Hematopoietic multipotent progenitor cell (in vitro differentiated cells): ENCODE data around the gene DEGS2. TPM values are rescaled to one million over a fixed set of nuclear protein-coding genes. Genes with fewer than 3 reads are reported as not detected.
A peak's percentile ranks its signal among the peaks of the same experiment; 100 is the strongest.
"Not testable (repeated sequence)": the region's sequence is repeated elsewhere in the genome, so short reads cannot be mapped to it uniquely, and the experiment has no call there.

ENCODE experiments used
- DNase-seq, 3 donors: peaks; one replicate each; pipeline ENCODE4 v3.0.0-alpha.2; 2011 to 2015; ENCODE audit warnings: low read depth in 2 of 3, low spot score in 2 of 3
- total RNA-seq: library from RNA; depleted of rRNA; stranded (reverse); fragments of >200 nt; gene quantifications from one replicate; pipeline ENCODE4 v1.2.3, GENCODE V29; 2012

The DEGS2 gene
- total RNA-seq, 1 donor: 12.4 TPM

- DNase-seq: not testable (repeated sequence)
Observed at GRCh38 chr14:100181876-100182551, 22.6 kb upstream of the DEGS2 start.

DNA sequence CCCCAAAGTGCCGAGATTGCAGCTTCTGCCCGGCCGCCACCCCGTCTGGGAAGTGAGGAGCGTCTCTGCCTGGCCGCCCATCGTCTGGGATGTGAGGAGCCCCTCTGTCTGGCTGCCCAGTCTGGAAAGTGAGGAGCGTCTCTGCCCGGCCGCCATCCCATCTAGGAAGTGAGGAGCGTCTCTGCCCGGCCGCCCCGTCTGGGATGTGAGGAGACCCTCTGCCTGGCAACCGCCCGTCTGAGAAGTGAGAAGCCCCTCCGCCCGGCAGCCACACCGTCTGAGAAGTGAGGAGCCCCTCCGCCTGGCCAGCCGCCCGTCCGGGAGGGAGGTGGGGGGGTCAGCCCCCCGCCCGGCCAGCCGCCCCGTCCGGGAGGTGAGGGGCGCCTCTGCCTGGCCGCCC, 21.2 kb upstream of the DEGS2 start:
- DNase-seq: not testable (repeated sequence)

DNA sequence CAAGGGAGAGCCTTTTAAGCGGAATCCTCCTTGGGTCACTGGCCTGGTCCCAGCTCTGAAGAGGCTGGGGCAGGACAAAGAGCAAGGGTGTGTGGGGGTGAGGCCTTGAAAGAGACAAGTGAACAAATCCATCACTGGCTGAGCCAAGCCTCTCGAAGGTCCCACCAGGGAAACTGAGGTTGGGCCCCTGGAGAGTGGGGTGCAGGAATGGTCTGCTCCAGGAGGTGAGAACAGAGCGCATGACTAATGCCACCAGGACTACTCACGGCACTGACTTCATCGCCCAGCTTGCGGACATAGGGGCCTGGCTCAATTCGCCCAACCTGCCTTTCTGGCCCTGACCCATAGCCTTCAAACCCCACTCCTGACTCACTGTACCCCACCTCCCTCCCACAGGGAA, 19.2 kb upstream of the DEGS2 start:
- DNase-seq: no peak

- DNase-seq: no peak
Observed at GRCh38 chr14:100176811-100177327, 17.4 kb upstream of the DEGS2 start.

DNA sequence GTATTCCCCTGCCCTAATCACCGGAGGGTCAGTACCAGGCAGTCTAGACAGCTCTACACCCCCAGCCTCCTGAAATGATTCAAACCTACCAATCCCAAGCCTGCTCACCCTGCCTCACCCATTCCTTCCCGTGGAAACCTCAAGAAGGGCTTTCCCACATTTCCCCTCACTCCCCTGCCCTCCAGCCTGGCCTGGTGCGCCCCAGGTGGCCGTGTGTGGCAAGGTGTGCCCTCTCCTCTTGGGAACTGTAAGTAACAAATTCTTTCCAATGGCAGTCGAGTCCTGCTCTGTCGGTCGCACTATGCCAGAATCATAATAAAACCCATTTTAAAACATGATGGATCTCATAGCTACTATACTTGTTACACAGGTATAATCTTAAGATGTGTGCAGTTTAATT, 13.9 kb upstream of the DEGS2 start:
- DNase-seq: no peak

DNA sequence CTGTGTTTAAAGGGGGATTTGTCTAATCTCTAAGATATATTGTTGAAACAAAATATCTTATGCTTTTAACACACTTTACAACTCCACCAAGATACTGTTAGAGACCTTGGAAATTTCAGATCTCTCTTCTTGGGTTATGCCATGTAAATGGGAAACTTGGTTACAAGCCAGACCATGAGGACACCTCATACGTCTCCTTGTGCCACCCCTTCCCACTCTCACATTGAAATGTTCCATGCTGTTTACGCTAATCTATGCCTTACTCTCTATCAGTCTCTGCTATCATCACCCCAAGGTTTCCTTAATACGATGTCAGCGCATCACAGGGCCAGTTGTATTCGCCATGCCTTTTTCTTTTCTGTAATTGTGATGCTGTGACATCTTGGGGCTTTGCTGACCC, 13.4 kb upstream of the DEGS2 start:
- DNase-seq: no peak

GRCh38 chr14:100170880-100171279, 11.4 kb upstream of the DEGS2 start:
- DNase-seq: no peak

DNA sequence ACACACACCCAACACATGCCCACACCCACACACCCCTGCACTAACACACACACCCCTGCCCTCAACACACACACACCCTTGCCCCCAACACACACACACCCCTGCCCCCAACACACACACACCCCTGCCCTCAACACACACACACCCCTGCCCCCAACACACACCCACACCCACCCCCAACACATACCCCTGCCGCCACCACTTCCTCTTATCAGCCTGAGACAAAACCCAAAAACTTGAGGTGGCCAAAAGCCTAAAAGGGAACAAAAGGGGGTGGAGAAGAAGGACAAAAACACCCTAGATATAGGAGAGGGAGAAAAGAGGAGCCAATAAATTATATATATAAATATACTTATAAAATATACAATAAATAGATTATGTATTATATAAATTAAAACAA, 9.1 kb upstream of the DEGS2 start:
- peak in 1 of 3 donors; percentile 80 for DNase-seq

- no peak for DNase-seq
Observed at GRCh38 chr14:100165831-100166440, 6.5 kb upstream of the DEGS2 start.

DNA sequence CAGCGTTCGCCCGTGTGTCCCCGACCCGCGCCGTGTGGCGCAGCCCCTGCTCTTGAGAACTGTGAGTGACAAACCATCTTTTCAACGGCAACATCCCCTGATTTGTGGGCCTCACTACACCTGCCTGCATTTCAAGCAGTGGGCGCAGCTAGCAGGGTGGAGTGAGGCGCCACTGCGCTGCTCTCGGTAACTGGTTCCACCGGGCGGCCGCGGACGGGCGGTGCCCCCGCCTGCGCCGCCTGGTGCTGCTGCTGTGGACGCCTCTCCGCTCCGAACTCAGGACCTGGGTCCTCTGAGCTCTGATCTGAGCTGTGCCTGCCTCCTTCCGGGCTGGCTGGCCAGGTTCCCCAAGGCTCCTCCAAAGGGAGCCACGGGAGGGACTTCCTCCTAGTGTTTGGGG, 5.9 kb upstream of the DEGS2 start:
- DNase-seq: no peak

DNA sequence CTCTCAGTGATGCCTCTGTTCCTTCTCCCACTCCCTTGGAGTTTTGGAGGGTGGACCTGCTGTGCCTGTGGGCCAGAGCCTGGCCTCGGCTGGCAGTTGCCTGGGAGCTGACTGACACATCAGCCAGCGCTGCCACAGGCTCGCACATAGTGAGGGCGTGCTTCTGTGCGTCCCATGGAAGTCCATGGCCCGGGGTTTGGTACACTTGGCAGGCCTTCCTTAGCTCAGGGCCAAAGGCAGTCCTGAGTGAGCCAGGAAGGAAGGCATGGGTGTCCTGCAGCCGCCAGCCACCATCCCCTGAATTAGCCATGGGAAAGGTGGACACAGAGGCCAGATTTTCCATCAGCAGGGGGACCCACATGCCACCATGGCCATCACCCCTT, 1.1 kb upstream of the DEGS2 start:
- DNase-seq: no peak

DNA sequence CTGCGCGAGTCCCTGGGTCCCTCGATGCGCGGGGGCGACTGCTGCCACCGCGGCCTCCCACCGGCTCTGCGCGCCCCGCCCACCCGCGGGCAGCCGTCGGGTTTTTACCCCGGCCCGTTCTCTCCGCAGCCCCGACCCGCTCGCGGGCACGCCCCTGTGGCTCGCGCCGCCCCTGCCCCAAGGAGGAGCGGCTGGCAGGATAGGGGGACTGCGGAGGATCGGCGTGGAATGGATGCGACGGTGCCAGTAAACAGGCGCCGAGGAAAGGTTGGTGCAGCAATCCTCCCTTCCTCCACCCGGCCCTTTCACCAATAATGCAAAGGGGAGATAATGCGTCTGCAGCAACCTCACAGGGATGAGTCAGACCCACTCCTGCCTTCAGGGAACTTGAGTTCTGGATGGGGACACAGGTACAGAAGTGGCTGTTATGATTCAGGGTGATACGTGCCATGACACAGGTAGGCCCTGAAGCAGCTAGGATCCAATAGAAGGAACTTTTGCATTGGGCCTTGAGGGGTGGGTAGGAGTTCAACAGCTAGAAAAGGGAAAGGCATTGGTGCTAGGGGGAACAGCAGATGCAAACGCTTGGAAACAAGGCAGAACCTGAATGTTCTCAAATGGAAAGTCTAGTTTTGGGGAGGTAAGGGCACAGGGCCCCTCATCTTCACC, 554 bp upstream of the DEGS2 start:
- DNase-seq: no peak

DNA sequence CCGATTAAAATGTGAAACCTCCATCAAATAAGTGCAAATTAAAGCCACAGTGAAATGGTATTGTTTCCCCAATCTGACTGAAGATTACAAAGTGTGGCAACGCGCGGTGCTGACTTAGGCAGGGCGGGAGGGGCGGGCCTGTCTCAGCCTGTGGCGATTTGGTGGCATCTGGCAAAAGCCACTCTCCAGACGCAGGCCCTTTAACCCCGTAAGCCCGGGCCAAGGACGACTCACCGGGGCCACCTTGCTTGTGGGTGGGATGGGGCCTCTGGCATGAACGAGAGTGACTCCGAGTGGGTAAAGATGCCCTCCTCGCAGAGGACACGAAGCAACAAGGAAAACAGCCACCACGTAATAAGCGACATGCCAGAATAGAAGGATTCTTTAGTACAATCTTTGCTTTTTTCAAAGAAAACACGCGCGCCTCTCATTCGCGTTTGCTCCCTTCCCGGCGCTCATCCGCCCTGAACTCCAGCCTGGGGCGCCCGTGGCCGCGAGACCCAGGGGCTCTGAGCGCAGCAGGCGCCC, 815 bp downstream of the DEGS2 start:
- DNase-seq: no peak

DNA sequence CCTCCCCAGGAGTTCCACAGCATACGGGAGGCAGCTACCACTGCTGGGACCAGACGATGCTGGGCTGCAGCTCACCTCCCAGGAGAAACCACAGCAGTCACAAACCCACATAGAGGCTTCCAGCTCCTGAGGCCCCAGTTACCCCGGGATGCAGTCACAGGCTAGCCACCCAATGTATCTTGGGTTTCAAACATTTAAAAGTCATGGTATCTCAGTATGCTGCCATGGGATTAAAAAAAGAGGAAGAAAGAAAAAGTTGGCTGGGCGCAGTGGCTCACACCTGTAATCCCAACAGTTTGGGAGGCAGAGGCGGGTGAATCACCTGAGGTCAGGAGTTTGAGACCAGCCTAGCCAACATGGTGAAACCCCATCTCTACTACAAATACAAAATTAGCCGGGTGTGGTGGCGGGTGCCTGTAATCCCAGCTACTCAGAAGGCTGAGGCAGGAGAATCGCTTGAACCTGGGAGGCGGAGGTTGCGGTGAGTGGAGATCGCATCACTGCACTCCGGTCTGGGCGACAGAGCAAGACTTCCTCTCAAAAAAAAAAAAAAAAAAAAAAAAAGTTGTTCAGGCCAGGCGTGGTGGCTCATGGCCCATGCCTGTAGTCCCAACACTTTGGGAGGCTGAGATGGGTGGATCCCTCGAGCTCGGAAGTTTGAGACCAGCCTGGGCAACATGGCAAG, 1.8 kb downstream of the DEGS2 start:
- DNase-seq: not testable (repeated sequence)

DNA sequence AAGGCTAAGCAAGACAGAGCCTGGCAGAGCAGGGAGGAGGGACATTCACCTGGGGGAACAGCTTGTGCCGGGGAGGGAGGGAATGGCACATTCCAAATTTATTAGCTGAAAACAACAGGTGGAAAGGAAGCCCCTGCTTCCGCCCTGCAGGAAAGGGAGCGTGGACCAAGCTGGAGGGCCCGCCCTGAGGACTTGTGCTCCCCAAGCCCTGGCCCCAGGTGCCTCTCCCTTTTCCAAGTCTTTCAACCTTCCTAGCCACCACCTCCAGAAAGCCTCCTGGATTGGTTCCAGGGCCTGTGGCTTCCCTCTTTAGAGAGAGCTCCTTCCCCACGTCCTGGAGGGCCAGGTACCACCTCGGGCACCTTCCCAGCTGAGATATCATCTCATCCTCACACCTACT, 2.7 kb downstream of the DEGS2 start:
- DNase-seq: no peak

DNA sequence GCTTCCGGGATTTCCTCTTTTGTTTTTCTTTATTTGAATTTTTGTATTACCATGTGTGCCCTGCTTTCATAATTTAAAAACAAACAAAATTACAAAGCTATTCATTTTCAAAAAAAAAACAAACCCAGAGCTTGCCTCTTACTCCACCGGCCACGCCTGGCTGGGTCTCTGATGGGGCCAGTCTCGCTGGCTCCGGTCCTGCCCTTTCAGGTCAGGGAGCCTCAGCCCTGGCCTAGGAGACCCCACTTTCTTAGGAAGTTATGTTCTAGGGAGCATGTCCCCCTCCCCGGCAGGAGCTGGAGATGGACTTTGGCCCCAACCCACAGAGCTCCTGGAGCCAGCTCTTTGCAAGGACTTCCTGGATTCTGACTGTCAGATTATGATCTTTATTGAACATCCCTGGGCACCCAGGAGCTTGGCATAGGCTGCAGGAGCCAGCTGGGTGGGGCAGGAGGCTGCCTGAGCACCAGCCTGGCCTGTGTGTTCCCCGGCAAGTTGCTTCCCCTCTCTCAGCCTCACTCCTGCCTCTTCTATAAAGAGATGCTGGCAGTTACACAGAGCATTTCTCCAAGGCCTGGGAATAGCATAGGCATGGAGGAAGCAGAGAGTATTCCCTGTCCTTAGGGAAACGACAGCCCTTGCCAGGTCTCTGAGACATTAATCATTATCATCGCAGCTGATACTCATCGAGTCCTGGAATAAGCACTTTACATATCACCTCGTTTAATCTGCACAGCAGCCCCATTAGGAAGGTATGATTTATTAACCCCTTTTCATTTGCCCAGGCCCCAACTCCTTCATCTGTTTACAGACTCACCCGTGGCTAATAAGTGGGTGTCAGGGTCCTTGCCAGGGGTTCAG, 3.5 kb downstream of the DEGS2 start:
- DNase-seq: no peak

- no peak for DNase-seq
Observed at GRCh38 chr14:100155049-100155621, 4.3 kb downstream of the DEGS2 start.

DNA sequence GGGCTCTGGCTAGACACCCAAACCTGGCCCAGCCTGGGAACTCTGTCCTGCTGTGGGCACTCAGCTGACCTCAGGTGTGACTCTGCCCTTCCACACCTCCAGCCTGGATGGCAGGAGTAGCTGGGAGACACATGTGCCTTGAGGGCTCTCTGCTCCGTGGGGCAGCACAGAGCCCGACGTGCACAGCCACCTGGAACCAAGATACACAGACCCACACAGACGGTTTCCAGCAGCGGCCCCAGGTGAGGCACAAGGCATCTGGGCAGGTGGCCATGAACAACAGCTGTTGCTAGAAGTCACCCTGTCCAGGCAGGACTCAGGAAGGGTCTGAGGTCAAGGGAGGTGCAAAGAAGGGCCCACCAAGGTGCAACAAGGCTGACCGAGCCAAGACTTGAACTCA, 5.9 kb downstream of the DEGS2 start:
- no peak for DNase-seq

DNA sequence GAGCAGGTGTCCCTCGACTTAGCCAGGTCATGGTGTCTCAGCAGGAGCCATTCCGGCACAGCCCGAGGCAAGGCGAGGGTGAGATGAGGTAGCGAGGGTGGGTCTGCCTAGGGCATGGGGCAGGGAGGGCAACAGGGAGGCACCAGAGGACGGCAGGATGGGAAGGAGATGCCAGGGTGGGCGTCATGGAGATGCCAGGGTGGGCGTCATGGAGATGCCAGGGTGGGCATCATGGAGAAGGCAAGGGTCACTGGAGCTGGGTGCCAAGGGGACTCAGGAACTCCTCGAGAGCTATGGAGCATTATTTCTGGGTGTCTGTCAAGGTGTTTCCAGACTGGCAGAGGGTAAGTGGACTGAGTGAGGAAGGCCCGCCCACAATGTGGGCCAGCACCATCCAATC, 7.4 kb downstream of the DEGS2 start:
- DNase-seq: no peak
